Measurements from ENCODE around the gene DAB2IP.

The DAB2IP gene

DNA sequence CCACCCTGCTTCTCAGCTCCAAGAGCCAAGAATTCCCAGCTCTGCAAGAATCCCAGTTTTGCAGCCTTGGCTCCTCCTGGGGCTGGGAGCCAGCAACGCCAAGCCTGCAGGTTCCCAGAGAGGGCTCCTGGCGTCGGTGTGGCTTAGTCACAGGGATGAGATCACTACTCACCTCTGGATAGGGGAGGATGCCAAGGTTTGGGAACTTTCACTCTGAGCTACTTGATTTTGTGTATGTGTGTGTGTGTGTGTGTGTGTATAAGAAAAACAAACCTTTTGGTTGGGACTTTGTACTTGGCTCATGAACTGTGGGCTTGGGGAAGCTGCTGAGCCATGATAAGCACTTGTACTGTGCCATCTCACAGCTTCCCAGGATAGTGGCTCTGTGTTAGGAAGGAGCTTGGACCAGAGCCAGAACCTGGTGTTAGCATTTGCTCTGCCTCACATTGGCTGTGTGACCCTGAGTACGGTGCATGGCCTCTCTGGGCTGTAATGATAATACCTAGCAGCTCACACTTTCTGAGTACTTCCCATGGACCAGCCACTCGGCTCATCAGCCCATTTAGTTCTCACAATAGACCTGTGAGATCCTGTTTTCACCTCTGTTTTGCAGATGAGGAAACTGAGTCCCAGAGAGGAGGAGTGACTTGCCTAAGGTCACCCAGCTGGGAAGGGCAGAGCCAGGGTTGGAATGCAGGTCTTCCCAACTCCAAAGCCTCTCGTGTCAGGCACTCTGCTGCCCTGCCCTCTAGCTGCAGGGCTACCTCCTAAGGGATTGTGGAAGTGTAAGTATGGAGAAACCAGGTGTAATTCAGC is 41.4 kb upstream of the DAB2IP start:
- ATAC-seq (ENCODE audit: insufficient read depth, low read depth) (no peak), DNase-seq (no peak)
- Histone ChIP-seq H3K79me2 (ENCODE audit: insufficient read depth, low read length) (no peaks in the 10 kb centered on the region), H3K27ac (ENCODE audit: low read length) (no peak overlapping the region), H4K20me1 (ENCODE audit: insufficient read depth, low read length) (no peaks in the 10 kb centered on the region), H2AFZ (ENCODE audit: low read depth, low read length) (no peak overlapping the region), H3K4me1 (ENCODE audit: insufficient read depth, low read length) (no peaks in the 10 kb centered on the region), H3K9me3 (ENCODE audit: insufficient read depth, low read length, severe bottlenecking) (no peaks in the 10 kb centered on the region), H3K27me3 (ENCODE audit: insufficient read depth, low read length, poor library complexity) (peaks cover 13% of the 10 kb centered on the region), H3K4me3 (ENCODE audit: low read depth in 1 of 2, low read length in 2 of 2) (no peak overlapping the region), H3K4me2 (ENCODE audit: insufficient read depth, low read length) (no peak overlapping the region), H3K36me3 (ENCODE audit: insufficient read depth, low read length) (no peaks in the 10 kb centered on the region), H3K9ac (ENCODE audit: low read depth, low read length) (no peak overlapping the region)
- TF ChIP-seq EZH2 (IDR thresholded peaks at IDR 0.05; ENCODE audit: borderline replicate concordance, low read depth, low read length, severe bottlenecking) (no peak), CTCF (IDR thresholded peaks at IDR 0.05; ENCODE audit: borderline replicate concordance, extremely low read depth, low read length, poor library complexity, severe bottlenecking) (no peak)

GRCh38 chr9:121610638-121610953 is 40.8 kb upstream of the DAB2IP start:
- Histone ChIP-seq H3K4me3 (ENCODE audit: low read depth in 1 of 2, low read length in 2 of 2) (no peak overlapping the region), H3K79me2 (ENCODE audit: insufficient read depth, low read length) (no peaks in the 10 kb centered on the region), H3K36me3 (ENCODE audit: insufficient read depth, low read length) (no peaks in the 10 kb centered on the region), H3K27ac (ENCODE audit: low read length) (no peak overlapping the region), H3K4me1 (ENCODE audit: insufficient read depth, low read length) (no peaks in the 10 kb centered on the region), H3K9ac (ENCODE audit: low read depth, low read length) (no peak overlapping the region), H4K20me1 (ENCODE audit: insufficient read depth, low read length) (no peaks in the 10 kb centered on the region), H3K4me2 (ENCODE audit: insufficient read depth, low read length) (no peak overlapping the region), H2AFZ (ENCODE audit: low read depth, low read length) (no peak overlapping the region), H3K9me3 (ENCODE audit: insufficient read depth, low read length, severe bottlenecking) (no peaks in the 10 kb centered on the region), H3K27me3 (ENCODE audit: insufficient read depth, low read length, poor library complexity) (peaks cover 13% of the 10 kb centered on the region)
- TF ChIP-seq EZH2 (IDR thresholded peaks at IDR 0.05; ENCODE audit: borderline replicate concordance, low read depth, low read length, severe bottlenecking), result no peak
- TF ChIP-seq CTCF (IDR thresholded peaks at IDR 0.05; ENCODE audit: borderline replicate concordance, extremely low read depth, low read length, poor library complexity, severe bottlenecking), result no peak
- no peak for ATAC-seq (ENCODE audit: insufficient read depth, low read depth)
- DNase-seq, result no peak

DNA sequence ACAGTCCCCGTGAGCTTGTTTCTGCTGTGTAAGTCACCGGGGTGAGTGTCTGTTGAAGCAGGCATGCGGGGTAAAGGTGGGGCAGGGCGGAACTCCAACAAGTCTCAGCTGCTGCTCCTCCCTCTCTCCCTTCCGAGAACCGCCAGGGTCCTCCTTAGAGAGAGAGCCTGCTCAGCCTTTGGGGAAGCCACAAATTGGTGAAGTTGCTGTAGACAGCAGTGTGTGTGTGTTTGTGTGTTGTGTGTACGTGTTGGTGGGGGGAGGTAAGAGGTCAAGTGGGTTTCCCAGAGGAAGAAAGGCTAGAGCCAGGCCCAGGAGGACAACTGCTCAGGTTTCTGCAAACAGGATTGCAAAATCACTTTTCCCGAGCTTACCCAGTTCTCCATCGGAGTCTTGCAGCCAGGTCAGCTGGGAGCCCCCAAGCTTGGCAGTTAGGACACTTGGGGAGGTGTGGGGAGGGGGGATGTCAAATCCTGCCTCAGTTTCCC is 38.9 kb upstream of the DAB2IP start:
- Histone ChIP-seq H2AFZ (ENCODE audit: low read depth, low read length) (no peak overlapping the region), H3K9me3 (ENCODE audit: insufficient read depth, low read length, severe bottlenecking) (no peaks in the 10 kb centered on the region), H4K20me1 (ENCODE audit: insufficient read depth, low read length) (no peaks in the 10 kb centered on the region), H3K9ac (ENCODE audit: low read depth, low read length) (no peak overlapping the region), H3K79me2 (ENCODE audit: insufficient read depth, low read length) (no peaks in the 10 kb centered on the region), H3K4me2 (ENCODE audit: insufficient read depth, low read length) (no peak overlapping the region), H3K4me1 (ENCODE audit: insufficient read depth, low read length) (no peaks in the 10 kb centered on the region), H3K4me3 (ENCODE audit: low read depth in 1 of 2, low read length in 2 of 2) (no peak overlapping the region), H3K27ac (ENCODE audit: low read length) (no peak overlapping the region), H3K36me3 (ENCODE audit: insufficient read depth, low read length) (no peaks in the 10 kb centered on the region), H3K27me3 (ENCODE audit: insufficient read depth, low read length, poor library complexity) (peaks cover 13% of the 10 kb centered on the region)
- no peak for DNase-seq
- no peak for ATAC-seq (ENCODE audit: insufficient read depth, low read depth)
- TF ChIP-seq EZH2 (IDR thresholded peaks at IDR 0.05; ENCODE audit: borderline replicate concordance, low read depth, low read length, severe bottlenecking) (peak; percentile 29), CTCF (IDR thresholded peaks at IDR 0.05; ENCODE audit: borderline replicate concordance, extremely low read depth, low read length, poor library complexity, severe bottlenecking) (no peak)

Data from DND-41 (cell line).